ENCODE measurements around the gene ERFE.

GRCh38 chr2:238146884-238147544 is 11.8 kb upstream of the ERFE start:
- TF ChIP-seq CTCF (IDR thresholded peaks at IDR 0.05) (no peak), POLR2A (IDR thresholded peaks at IDR 0.05) (no peak)
